Mesodermal cell (in vitro differentiated cells): ENCODE data around the gene COP1. TPM values are rescaled to one million over a fixed set of nuclear protein-coding genes. Genes with fewer than 3 reads are reported as not detected.
"Not testable (repeated sequence)": the region's sequence is repeated elsewhere in the genome, so short reads cannot be mapped to it uniquely, and the experiment has no call there.

Experiments used
- H3K27ac ChIP-seq: 2 replicates; pipeline ENCODE4 v1.7.0; 2013; ENCODE audit warnings: mild to moderate bottlenecking, low read depth, low read length, moderate library complexity; ENCODE audit not compliant: severe bottlenecking
- H3K36me3 ChIP-seq: 2 replicates; pipeline ENCODE4 v1.7.1; 2013; ENCODE audit warnings: mild to moderate bottlenecking, low read length, moderate library complexity; ENCODE audit not compliant: control insufficient read depth, insufficient read depth
- H3K4me1 ChIP-seq: one replicate; pipeline ENCODE4 v1.7.1; 2013; ENCODE audit warnings: mild to moderate bottlenecking, low read length; ENCODE audit not compliant: insufficient read depth, control insufficient read depth, poor library complexity, severe bottlenecking
- H3K4me3 ChIP-seq: 2 replicates; pipeline ENCODE4 v1.7.0; 2013; ENCODE audit warnings: low read length, control low read depth, mild to moderate bottlenecking; ENCODE audit not compliant: insufficient read depth, poor library complexity, severe bottlenecking; ENCODE audit errors: extremely low read depth
- H3K9me3 ChIP-seq: 2 replicates; pipeline ENCODE4 v1.7.1; 2013; ENCODE audit warnings: mild to moderate bottlenecking, low read length, moderate library complexity; ENCODE audit not compliant: control insufficient read depth
- WGBS, 2 experiments: methylation state at CpG; one replicate each; pipeline ENCODE4 v1.1.5; 2013; ENCODE audit warnings: missing lambda C conversion rate in 2 of 2; ENCODE audit not compliant: insufficient coverage in 2 of 2; 5-methylcytosine and 5-hydroxymethylcytosine counted together
- polyA plus RNA-seq, 2 experiments: library from polyadenylated mRNA; stranded (reverse); fragments of 50-300 nt; gene quantifications; one replicate each; pipeline ENCODE4 v1.2.3, GENCODE V29; 2013

Gene COP1
- polyA plus RNA-seq (2013, experiment 1 of 2) = 50.6 TPM
- 57.2 TPM for polyA plus RNA-seq (2013, experiment 2 of 2)

GRCh38 chr1:176206961-176207902, at the start of gene COP1:
TSS of gene COP1 (minus strand) at chr1:176207286. CDS start at chr1:176206978, 308 bp downstream.
- Histone ChIP-seq H3K4me1 (peaks cover 9% of the 10 kb centered on the region), H3K4me3 (peak within 1 kb of the TSS; percentile 80), H3K36me3 (no peaks in the 10 kb centered on the region), H3K9me3 (no peaks in the 10 kb centered on the region), H3K27ac (peak within 1 kb of the TSS; percentile 89)
- 0 to 1% methylated on average over 57 to 73 of the region's 92 CpGs for WGBS, 2 experiments

GRCh38 chr1:176252191-176252590, 45.1 kb upstream of the COP1 start:
- Histone ChIP-seq H3K36me3 (no peaks in the 10 kb centered on the region), H3K4me3 (no peak overlapping the region), H3K4me1 (no peaks in the 10 kb centered on the region), H3K27ac (no peak overlapping the region), H3K9me3 (no peaks in the 10 kb centered on the region)
- 82 to 92% methylated on average over 4 of the region's 4 CpGs for WGBS, 2 experiments

- no peaks in the 10 kb centered on the region for H3K9me3 ChIP-seq
- H3K36me3 ChIP-seq = no peaks in the 10 kb centered on the region
- WGBS, 2 experiments = no CpG with 5 or more reads among the region's 2 CpGs
- H3K4me1 ChIP-seq = no peaks in the 10 kb centered on the region
- H3K4me3 ChIP-seq = no peak overlapping the region
- no peak overlapping the region for H3K27ac ChIP-seq
These were observed 37.8 kb upstream of the COP1 start for GRCh38 chr1:176244851-176245250.

- H3K36me3 ChIP-seq = no peaks in the 10 kb centered on the region
- H3K27ac ChIP-seq = no peak overlapping the region
- no peaks in the 10 kb centered on the region for H3K9me3 ChIP-seq
- H3K4me1 ChIP-seq = no peaks in the 10 kb centered on the region
- WGBS, 2 experiments = 67% methylated on average over 1 of the region's 2 CpGs; no CpG with 5 or more reads in 1 of the 2 experiments
- no peak overlapping the region for H3K4me3 ChIP-seq
These were observed 36.7 kb upstream of the COP1 start for GRCh38 chr1:176243746-176244145.

GRCh38 chr1:176241385-176242015, 34.4 kb upstream of the COP1 start:
- Histone ChIP-seq H3K4me3 (no peak overlapping the region), H3K9me3 (no peaks in the 10 kb centered on the region), H3K27ac (peak overlapping the region; percentile 32), H3K4me1 (no peaks in the 10 kb centered on the region), H3K36me3 (no peaks in the 10 kb centered on the region)
- 60% methylated on average over 1 of the region's 2 CpGs for WGBS, 2 experiments

- not testable (repeated sequence) for H3K36me3 ChIP-seq, H3K27ac ChIP-seq, H3K9me3 ChIP-seq, H3K4me3 ChIP-seq, H3K4me1 ChIP-seq
- WGBS, 2 experiments = no CpG with 5 or more reads among the region's 3 CpGs
These were observed 26.6 kb upstream of the COP1 start for GRCh38 chr1:176233657-176234056.

- Histone ChIP-seq H3K27ac (no peak overlapping the region), H3K4me1 (no peaks in the 10 kb centered on the region), H3K4me3 (no peak overlapping the region), H3K36me3 (no peaks in the 10 kb centered on the region), H3K9me3 (no peaks in the 10 kb centered on the region)
- 88 to 100% methylated on average over 1 of the region's 3 CpGs for WGBS, 2 experiments
These were observed 20.5 kb upstream of the COP1 start for GRCh38 chr1:176227579-176227978.

- no peaks in the 10 kb centered on the region for H3K4me1 ChIP-seq
- no peaks in the 10 kb centered on the region for H3K9me3 ChIP-seq
- H3K4me3 ChIP-seq = no peak overlapping the region
- no peaks in the 10 kb centered on the region for H3K36me3 ChIP-seq
- no peak overlapping the region for H3K27ac ChIP-seq
- 100% methylated on average over 1 to 2 of the region's 2 CpGs for WGBS, 2 experiments
These were observed 18.8 kb upstream of the COP1 start for GRCh38 chr1:176225911-176226310.

GRCh38 chr1:176225479-176225875, 18.4 kb upstream of the COP1 start:
- Histone ChIP-seq H3K9me3 (no peaks in the 10 kb centered on the region), H3K27ac (no peak overlapping the region), H3K4me3 (no peak overlapping the region), H3K36me3 (no peaks in the 10 kb centered on the region), H3K4me1 (no peaks in the 10 kb centered on the region)
- 91 to 100% methylated on average over 1 of the region's 1 CpG for WGBS, 2 experiments

- Histone ChIP-seq H3K27ac (no peak overlapping the region), H3K9me3 (no peaks in the 10 kb centered on the region)
- WGBS, 2 experiments = 100% methylated on average over 1 of the region's 1 CpG; no CpG with 5 or more reads in 1 of the 2 experiments
These were observed 15.1 kb upstream of the COP1 start for GRCh38 chr1:176222196-176222595.

More at GRCh38 chr1:176222196-176222595, 15.1 kb upstream of the COP1 start:
- Histone ChIP-seq H3K4me1 (no peaks in the 10 kb centered on the region), H3K36me3 (no peaks in the 10 kb centered on the region), H3K4me3 (no peak overlapping the region)
